Smooth muscle cell (in vitro differentiated cells): ENCODE measurements around the gene ZFAND4. TPM values are rescaled to one million over a fixed set of nuclear protein-coding genes. Genes with fewer than 3 reads are reported as not detected.

Experiments used
- DNase-seq: peaks from one replicate; lab custom pipeline; 2025; ENCODE audit not compliant: unreplicated experiment; lab: John Stamatoyannopoulos, UW
- H2AFZ ChIP-seq: fragments of 200-600 bp; sonication (generic); 2 replicates; pipeline ENCODE4 v1.6.0; 2016; ENCODE audit warnings: antibody characterized with exemption, low read depth, mild to moderate bottlenecking
- H3F3A ChIP-seq: fragments of 200-600 bp; sonication (generic); 2 replicates; pipeline ENCODE4 v1.6.0; 2017; ENCODE audit warnings: antibody characterized with exemption, low read depth
- H3K27ac ChIP-seq: fragments of 200-600 bp; sonication (generic); 2 replicates; pipeline ENCODE4 v1.5.1; 2016; ENCODE audit warnings: low read depth, mild to moderate bottlenecking
- H3K27me3 ChIP-seq: fragments of 200-600 bp; sonication (generic); 2 replicates; pipeline ENCODE4 v1.6.1; 2016; ENCODE audit warnings: low read depth, mild to moderate bottlenecking
- H3K36me3 ChIP-seq: fragments of 200-600 bp; sonication (generic); 2 replicates; pipeline ENCODE4 v1.5.1; 2016; ENCODE audit warnings: low read depth
- H3K4me1 ChIP-seq: fragments of 200-600 bp; sonication (generic); 2 replicates; pipeline ENCODE4 v1.5.1; 2016; ENCODE audit warnings: low read depth
- H3K4me2 ChIP-seq: fragments of 200-600 bp; sonication (generic); 2 replicates; pipeline ENCODE4 v1.6.0; 2016; ENCODE audit warnings: mild to moderate bottlenecking
- H3K4me3 ChIP-seq: fragments of 200-600 bp; sonication (generic); 2 replicates; pipeline ENCODE4 v1.5.1; 2016; ENCODE audit warnings: mild to moderate bottlenecking
- H3K79me2 ChIP-seq: fragments of 200-600 bp; sonication (generic); 2 replicates; pipeline ENCODE4 v1.6.0; 2016; ENCODE audit warnings: low read depth, mild to moderate bottlenecking
- H3K9ac ChIP-seq: fragments of 200-600 bp; sonication (generic); 2 replicates; pipeline ENCODE4 v1.6.0; 2016; ENCODE audit warnings: low read depth
- H3K9me3 ChIP-seq: fragments of 200-600 bp; sonication (generic); replicated peaks from 2 replicates; pipeline ENCODE4 v1.5.1; 2016; ENCODE audit warnings: low read depth
- H4K20me1 ChIP-seq: fragments of 200-600 bp; sonication (generic); 2 replicates; pipeline ENCODE4 v1.6.0; 2016; ENCODE audit warnings: low read depth
- WGBS: methylation state at CpG from one replicate; pipeline ENCODE4 v1.1.7; 2016; ENCODE audit warnings: low lambda C conversion rate; 5-methylcytosine and 5-hydroxymethylcytosine counted together
- polyA plus RNA-seq: library from polyadenylated mRNA; unstranded; fragments of >200 nt; fragmentation: Nextera tagmentation; extraction: Ambion mirVana; gene quantifications from 2 replicates; pipeline ENCODE4 v1.2.1, GENCODE V29; 2016
- total RNA-seq: library from RNA; depleted of rRNA; stranded (reverse); fragments of >200 nt; gene quantifications from 2 replicates; pipeline ENCODE4 v1.2.3, GENCODE V29; 2014
- TF ChIP-seq, protein P1 (sequence below): fragments of 200-600 bp; sonication (generic); IDR thresholded peaks from 2 replicates; pipeline ENCODE4 v1.5.1; 2017; ENCODE audit warnings: borderline replicate concordance, mild to moderate bottlenecking, antibody characterized with exemption; ENCODE audit not compliant: insufficient read depth, poor library complexity, severe bottlenecking

Gene ZFAND4
- total and polyA plus RNA-seq, 2 experiments from 2014 or later, result 3.6 to 5.0 TPM

DNA sequence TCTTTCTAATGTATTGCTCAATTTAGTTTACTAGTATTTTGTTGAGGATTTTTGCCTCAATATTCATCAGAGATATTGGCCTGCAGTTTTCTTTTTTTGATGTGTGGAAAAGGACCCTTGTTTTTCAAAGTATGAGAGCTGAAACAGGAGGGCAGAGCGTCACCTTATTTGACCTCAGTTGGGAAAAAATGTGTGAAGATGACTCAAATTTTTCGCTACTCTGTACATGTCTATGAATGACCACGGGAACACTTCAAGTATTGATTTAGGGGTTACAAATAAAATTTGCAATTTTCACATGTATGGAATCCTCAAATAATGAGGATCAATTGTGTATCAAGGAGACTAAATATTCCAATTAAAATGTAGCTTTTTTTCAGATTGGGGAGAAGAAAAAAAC is 103.1 kb downstream of the ZFAND4 start:
- Histone ChIP-seq H3F3A (no peaks in the 10 kb centered on the region), H3K27ac (no peak overlapping the region), H3K79me2 (no peaks in the 10 kb centered on the region), H3K9me3 (no peaks in the 10 kb centered on the region), H3K4me1 (no peaks in the 10 kb centered on the region), H3K9ac (no peak overlapping the region), H3K27me3 (no peaks in the 10 kb centered on the region), H3K4me2 (no peak overlapping the region), H2AFZ (no peak overlapping the region), H4K20me1 (peaks cover 21% of the 10 kb centered on the region), H3K4me3 (no peak overlapping the region), H3K36me3 (no peaks in the 10 kb centered on the region)
- TF ChIP-seq, protein P1, sequence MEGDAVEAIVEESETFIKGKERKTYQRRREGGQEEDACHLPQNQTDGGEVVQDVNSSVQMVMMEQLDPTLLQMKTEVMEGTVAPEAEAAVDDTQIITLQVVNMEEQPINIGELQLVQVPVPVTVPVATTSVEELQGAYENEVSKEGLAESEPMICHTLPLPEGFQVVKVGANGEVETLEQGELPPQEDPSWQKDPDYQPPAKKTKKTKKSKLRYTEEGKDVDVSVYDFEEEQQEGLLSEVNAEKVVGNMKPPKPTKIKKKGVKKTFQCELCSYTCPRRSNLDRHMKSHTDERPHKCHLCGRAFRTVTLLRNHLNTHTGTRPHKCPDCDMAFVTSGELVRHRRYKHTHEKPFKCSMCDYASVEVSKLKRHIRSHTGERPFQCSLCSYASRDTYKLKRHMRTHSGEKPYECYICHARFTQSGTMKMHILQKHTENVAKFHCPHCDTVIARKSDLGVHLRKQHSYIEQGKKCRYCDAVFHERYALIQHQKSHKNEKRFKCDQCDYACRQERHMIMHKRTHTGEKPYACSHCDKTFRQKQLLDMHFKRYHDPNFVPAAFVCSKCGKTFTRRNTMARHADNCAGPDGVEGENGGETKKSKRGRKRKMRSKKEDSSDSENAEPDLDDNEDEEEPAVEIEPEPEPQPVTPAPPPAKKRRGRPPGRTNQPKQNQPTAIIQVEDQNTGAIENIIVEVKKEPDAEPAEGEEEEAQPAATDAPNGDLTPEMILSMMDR, result no peak
- no peak for DNase-seq
- WGBS, result 95% methylated on average over 3 of the region's 3 CpGs

DNA sequence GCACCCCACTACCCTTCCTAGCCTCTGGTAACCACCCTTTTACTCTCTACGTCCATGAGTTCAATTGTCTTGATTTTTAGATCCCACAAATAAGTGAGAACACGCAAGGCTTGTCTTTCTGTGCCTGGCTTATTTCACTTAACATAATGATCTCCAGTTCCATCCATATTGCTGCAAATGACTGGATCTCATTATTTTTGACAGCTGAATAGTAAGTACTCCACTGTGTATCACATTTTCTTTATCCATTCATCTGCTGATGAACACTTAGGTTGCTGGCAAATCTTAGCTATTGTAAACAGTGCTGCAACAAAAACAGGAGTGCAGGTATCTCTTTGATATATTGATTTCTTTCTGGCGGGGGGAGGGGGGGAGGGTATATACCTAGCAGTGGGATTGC is 106.2 kb downstream of the ZFAND4 start:
- Histone ChIP-seq H2AFZ (no peak overlapping the region), H3F3A (no peaks in the 10 kb centered on the region), H3K4me1 (no peaks in the 10 kb centered on the region), H3K36me3 (no peaks in the 10 kb centered on the region), H3K4me3 (no peak overlapping the region), H4K20me1 (peaks cover 40% of the 10 kb centered on the region), H3K79me2 (no peaks in the 10 kb centered on the region), H3K27ac (no peak overlapping the region), H3K27me3 (no peaks in the 10 kb centered on the region), H3K9ac (no peak overlapping the region), H3K9me3 (no peaks in the 10 kb centered on the region), H3K4me2 (no peak overlapping the region)
- 87% methylated on average over 3 of the region's 3 CpGs for WGBS
- DNase-seq, result no peak
- TF ChIP-seq, protein P1, result no peak

Other genes with a start within 250 kb of the ZFAND4 start
- 15.1 and 18.1 TPM in 2 replicates for gene WASHC2C, start 54.5 kb upstream of the ZFAND4 start, total RNA-seq
- gene WASHC2C, start 54.5 kb upstream of the ZFAND4 start, polyA plus RNA-seq, result 13.3 and 15.9 TPM in 2 replicates
- gene AGAP4, start 174.7 kb upstream of the ZFAND4 start, total RNA-seq, result 5.0 and 23.3 TPM in 2 replicates
- 4.7 and 7.7 TPM in 2 replicates for gene AGAP4, start 174.7 kb upstream of the ZFAND4 start, polyA plus RNA-seq